ENCODE measurements around the gene PI4K2B.

GRCh38 chr4:25209702-25210101 lies 24.1 kb upstream of the PI4K2B start:
- TF ChIP-seq, protein P1, sequence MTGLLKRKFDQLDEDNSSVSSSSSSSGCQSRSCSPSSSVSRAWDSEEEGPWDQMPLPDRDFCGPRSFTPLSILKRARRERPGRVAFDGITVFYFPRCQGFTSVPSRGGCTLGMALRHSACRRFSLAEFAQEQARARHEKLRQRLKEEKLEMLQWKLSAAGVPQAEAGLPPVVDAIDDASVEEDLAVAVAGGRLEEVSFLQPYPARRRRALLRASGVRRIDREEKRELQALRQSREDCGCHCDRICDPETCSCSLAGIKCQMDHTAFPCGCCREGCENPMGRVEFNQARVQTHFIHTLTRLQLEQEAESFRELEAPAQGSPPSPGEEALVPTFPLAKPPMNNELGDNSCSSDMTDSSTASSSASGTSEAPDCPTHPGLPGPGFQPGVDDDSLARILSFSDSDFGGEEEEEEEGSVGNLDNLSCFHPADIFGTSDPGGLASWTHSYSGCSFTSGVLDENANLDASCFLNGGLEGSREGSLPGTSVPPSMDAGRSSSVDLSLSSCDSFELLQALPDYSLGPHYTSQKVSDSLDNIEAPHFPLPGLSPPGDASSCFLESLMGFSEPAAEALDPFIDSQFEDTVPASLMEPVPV (CRISPR knock-in tag; IDR thresholded peaks at IDR 0.05) = no peak
- TF ChIP-seq POLR2A (IDR thresholded peaks at IDR 0.05; ENCODE audit: insufficient read depth in 1 of 2, low read depth in 2 of 2, low read length in 2 of 2) (no peak), MAZ (IDR thresholded peaks at IDR 0.05; ENCODE audit: borderline replicate concordance, low read depth, low read length) (no peak), MAZ (CRISPR knock-in tag; IDR thresholded peaks at IDR 0.05; ENCODE audit: low read depth) (no peak), ARNTL (CRISPR knock-in tag; IDR thresholded peaks at IDR 0.05) (no peak), KDM5A (IDR thresholded peaks at IDR 0.05; ENCODE audit: borderline replicate concordance, low read length) (no peak), EZH2 (conservative IDR thresholded peaks at IDR 0.05; ENCODE audit: low read depth, low read length) (no peak)
- TF ChIP-seq, protein P2, sequence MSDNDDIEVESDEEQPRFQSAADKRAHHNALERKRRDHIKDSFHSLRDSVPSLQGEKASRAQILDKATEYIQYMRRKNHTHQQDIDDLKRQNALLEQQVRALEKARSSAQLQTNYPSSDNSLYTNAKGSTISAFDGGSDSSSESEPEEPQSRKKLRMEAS (IDR thresholded peaks at IDR 0.05) = no peak

Measured in HepG2 (cell line).